Measurements from ENCODE around the gene ATF6.

Gene ATF6

DNA sequence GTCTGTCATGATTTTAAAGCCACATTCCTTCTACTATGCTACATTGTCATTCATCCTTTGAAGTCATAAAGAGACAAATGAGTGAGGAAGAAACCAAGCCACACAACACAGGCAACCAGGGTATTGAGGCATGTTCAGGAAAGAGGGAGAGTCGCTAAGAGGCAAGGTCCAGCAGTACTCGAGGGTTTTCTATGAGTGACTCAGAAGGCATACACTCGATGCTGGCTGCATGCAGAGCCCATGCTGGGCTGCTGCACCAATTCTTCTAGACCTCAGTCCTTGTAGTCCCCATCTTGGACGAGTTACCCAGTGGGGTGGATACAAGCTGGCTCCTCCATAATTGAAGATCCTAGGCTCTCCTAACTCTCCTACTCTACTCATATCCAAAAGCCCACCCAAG is 199.9 kb downstream of the ATF6 start:
- Histone ChIP-seq H3K9me3 (ENCODE audit: insufficient read depth, low read length) (0 out of 2 replicates have a peak, but pooled peaks cover 2% of the 10 kb centered on the region), H3K4me3 (ENCODE audit: insufficient read length, low read depth) (no peak overlapping the region), H3K4me1 (ENCODE audit: insufficient read depth, insufficient read length) (peaks cover 4% of the 10 kb centered on the region), H3K36me3 (ENCODE audit: insufficient read depth, insufficient read length, low read length) (no peaks in the 10 kb centered on the region), H3K27me3 (ENCODE audit: insufficient read depth, insufficient read length) (no peaks in the 10 kb centered on the region), H3K9ac (ENCODE audit: insufficient read length, low read depth) (no peak overlapping the region)
- no peak for DNase-seq (ENCODE audit: low read depth, low spot score)
- TF ChIP-seq SUZ12 (IDR thresholded peaks at IDR 0.05; ENCODE audit: extremely low read depth, insufficient read depth, insufficient read length) (no peak), ZNF274 (IDR thresholded peaks at IDR 0.05; ENCODE audit: low read depth, low read length) (no peak), YY1 (IDR thresholded peaks at IDR 0.05; ENCODE audit: insufficient read depth, insufficient read length) (no peak)

DNA sequence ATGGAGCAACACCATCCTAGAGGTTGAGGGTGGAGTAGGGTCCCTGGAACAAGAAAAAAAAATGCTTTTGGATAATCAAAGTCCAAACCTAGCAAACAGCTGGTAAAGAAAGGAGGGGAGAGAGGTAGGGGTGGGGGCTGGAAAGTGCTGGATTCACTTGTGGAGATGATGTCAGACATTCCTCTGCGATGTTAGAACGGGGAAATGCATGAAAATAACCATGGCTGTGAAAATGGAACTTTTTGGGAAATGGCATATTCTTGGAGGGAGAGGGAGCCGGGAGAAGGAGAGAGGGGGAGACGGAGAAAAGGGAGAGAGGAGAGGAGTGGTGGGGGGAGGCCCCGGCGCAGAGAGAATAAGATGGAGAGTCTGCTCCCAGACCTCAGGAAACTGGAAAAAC is 203.9 kb downstream of the ATF6 start:
- no peak for DNase-seq (ENCODE audit: low read depth, low spot score)
- Histone ChIP-seq H3K4me1 (ENCODE audit: insufficient read depth, insufficient read length) (peaks cover 12% of the 10 kb centered on the region), H3K9ac (ENCODE audit: insufficient read length, low read depth) (no peak overlapping the region), H3K27me3 (ENCODE audit: insufficient read depth, insufficient read length) (no peaks in the 10 kb centered on the region), H3K4me3 (ENCODE audit: insufficient read length, low read depth) (no peak overlapping the region), H3K36me3 (ENCODE audit: insufficient read depth, insufficient read length, low read length) (no peaks in the 10 kb centered on the region), H3K9me3 (ENCODE audit: insufficient read depth, low read length) (0 out of 2 replicates have a peak, but pooled peaks cover 4% of the 10 kb centered on the region)
- no peak for TF ChIP-seq YY1 (IDR thresholded peaks at IDR 0.05; ENCODE audit: insufficient read depth, insufficient read length)
- no peak for TF ChIP-seq ZNF274 (IDR thresholded peaks at IDR 0.05; ENCODE audit: low read depth, low read length)
- TF ChIP-seq SUZ12 (IDR thresholded peaks at IDR 0.05; ENCODE audit: extremely low read depth, insufficient read depth, insufficient read length), result no peak

DNA sequence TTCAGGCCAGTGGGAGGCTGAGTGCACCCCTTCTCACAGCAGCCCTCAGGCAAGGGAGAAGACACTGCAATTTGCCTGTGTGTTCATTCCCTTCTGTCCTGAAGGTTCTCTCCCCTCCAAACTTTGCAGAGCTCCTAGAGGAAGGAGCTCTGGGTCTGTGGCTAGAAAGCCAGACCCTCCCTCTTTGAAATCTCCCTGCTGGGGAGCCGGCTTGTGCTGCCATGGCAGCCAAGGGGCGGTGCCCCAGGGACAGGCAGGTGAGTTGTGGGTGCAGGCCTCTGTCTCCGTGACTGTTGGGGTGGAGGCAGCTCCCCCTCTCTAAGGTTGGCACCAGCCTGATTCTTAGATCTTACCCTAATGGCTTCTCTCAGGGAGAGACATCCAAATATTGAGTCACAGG is 204.5 kb downstream of the ATF6 start:
- no peaks in the 10 kb centered on the region for H3K36me3 ChIP-seq (ENCODE audit: insufficient read depth, insufficient read length, low read length)
- DNase-seq (ENCODE audit: low read depth, low spot score), result no peak
- no peaks in the 10 kb centered on the region for H3K27me3 ChIP-seq (ENCODE audit: insufficient read depth, insufficient read length)
- TF ChIP-seq SUZ12 (IDR thresholded peaks at IDR 0.05; ENCODE audit: extremely low read depth, insufficient read depth, insufficient read length), result no peak
- TF ChIP-seq ZNF274 (IDR thresholded peaks at IDR 0.05; ENCODE audit: low read depth, low read length), result no peak
- no peak for TF ChIP-seq YY1 (IDR thresholded peaks at IDR 0.05; ENCODE audit: insufficient read depth, insufficient read length)
- no peak overlapping the region for H3K9ac ChIP-seq (ENCODE audit: insufficient read length, low read depth)
- 0 out of 2 replicates have a peak, but pooled peaks cover 4% of the 10 kb centered on the region for H3K9me3 ChIP-seq (ENCODE audit: insufficient read depth, low read length)
- H3K4me3 ChIP-seq (ENCODE audit: insufficient read length, low read depth), result no peak overlapping the region
- peaks cover 12% of the 10 kb centered on the region for H3K4me1 ChIP-seq (ENCODE audit: insufficient read depth, insufficient read length)

GRCh38 chr1:161972828-161973227 is 206.7 kb downstream of the ATF6 start:
- DNase-seq (ENCODE audit: low read depth, low spot score), result no peak
- H3K9me3 ChIP-seq (ENCODE audit: insufficient read depth, low read length), result 0 out of 2 replicates have a peak, but pooled peaks cover 4% of the 10 kb centered on the region
- H3K36me3 ChIP-seq (ENCODE audit: insufficient read depth, insufficient read length, low read length), result no peaks in the 10 kb centered on the region
- no peak overlapping the region for H3K4me3 ChIP-seq (ENCODE audit: insufficient read length, low read depth)
- no peaks in the 10 kb centered on the region for H3K27me3 ChIP-seq (ENCODE audit: insufficient read depth, insufficient read length)
- no peak for TF ChIP-seq SUZ12 (IDR thresholded peaks at IDR 0.05; ENCODE audit: extremely low read depth, insufficient read depth, insufficient read length)
- no peak for TF ChIP-seq ZNF274 (IDR thresholded peaks at IDR 0.05; ENCODE audit: low read depth, low read length)
- no peak for TF ChIP-seq YY1 (IDR thresholded peaks at IDR 0.05; ENCODE audit: insufficient read depth, insufficient read length)
- H3K9ac ChIP-seq (ENCODE audit: insufficient read length, low read depth), result no peak overlapping the region
- peaks cover 12% of the 10 kb centered on the region for H3K4me1 ChIP-seq (ENCODE audit: insufficient read depth, insufficient read length)

GRCh38 chr1:161973924-161974845 is 208.1 kb downstream of the ATF6 start:
- DNase-seq (ENCODE audit: low read depth, low spot score), result no peak
- no peak for TF ChIP-seq SUZ12 (IDR thresholded peaks at IDR 0.05; ENCODE audit: extremely low read depth, insufficient read depth, insufficient read length)
- no peak for TF ChIP-seq YY1 (IDR thresholded peaks at IDR 0.05; ENCODE audit: insufficient read depth, insufficient read length)
- TF ChIP-seq ZNF274 (IDR thresholded peaks at IDR 0.05; ENCODE audit: low read depth, low read length), result no peak
- Histone ChIP-seq H3K36me3 (ENCODE audit: insufficient read depth, insufficient read length, low read length) (no peaks in the 10 kb centered on the region), H3K4me3 (ENCODE audit: insufficient read length, low read depth) (no peak overlapping the region), H3K9me3 (ENCODE audit: insufficient read depth, low read length) (0 out of 2 replicates have a peak, but pooled peaks cover 4% of the 10 kb centered on the region), H3K4me1 (ENCODE audit: insufficient read depth, insufficient read length) (peaks cover 12% of the 10 kb centered on the region), H3K9ac (ENCODE audit: insufficient read length, low read depth) (no peak overlapping the region), H3K27me3 (ENCODE audit: insufficient read depth, insufficient read length) (no peaks in the 10 kb centered on the region)

DNA sequence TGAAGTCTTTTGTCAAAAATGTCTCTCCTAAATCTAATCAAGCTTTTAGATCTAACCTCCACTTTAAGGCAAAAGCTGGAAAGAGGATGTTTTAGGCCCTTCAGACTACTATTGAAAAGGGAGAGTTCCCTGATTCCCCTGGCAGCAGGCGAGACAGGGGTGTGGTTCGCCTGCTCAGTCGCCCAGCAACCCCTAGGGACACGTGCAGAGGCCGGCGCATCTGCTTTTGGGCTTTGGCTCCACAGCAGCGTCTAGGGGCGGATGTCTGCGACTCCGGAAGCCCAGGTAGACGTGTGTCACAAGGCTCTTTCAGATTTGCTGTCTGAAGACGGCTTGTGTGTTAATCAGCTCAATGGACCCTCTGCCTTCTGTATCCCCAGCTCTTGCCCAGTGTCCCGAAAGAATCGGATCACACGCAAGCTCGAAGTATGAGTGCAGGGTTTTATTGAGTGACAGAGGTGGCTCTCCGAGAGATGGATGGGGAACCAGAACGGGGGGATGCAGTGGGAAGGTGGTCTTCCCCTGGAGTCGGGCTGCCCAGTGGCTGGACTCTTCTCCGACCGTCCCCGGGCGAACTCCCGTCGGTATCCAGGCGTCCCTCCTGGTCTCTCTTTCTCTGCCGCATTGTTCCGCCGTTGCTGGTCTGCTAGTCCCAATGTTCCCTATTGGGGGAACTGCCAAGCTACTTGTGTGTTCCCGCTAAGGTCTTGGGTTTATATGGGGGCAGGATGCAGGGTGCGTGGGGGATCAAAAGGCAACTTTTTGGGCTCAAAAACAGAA is 212.1 kb downstream of the ATF6 start:
- no peak for TF ChIP-seq SUZ12 (IDR thresholded peaks at IDR 0.05; ENCODE audit: extremely low read depth, insufficient read depth, insufficient read length)
- TF ChIP-seq YY1 (IDR thresholded peaks at IDR 0.05; ENCODE audit: insufficient read depth, insufficient read length), result no peak
- TF ChIP-seq ZNF274 (IDR thresholded peaks at IDR 0.05; ENCODE audit: low read depth, low read length), result no peak
- DNase-seq (ENCODE audit: low read depth, low spot score), result no peak
- no peaks in the 10 kb centered on the region for H3K9me3 ChIP-seq (ENCODE audit: insufficient read depth, low read length)

DNA sequence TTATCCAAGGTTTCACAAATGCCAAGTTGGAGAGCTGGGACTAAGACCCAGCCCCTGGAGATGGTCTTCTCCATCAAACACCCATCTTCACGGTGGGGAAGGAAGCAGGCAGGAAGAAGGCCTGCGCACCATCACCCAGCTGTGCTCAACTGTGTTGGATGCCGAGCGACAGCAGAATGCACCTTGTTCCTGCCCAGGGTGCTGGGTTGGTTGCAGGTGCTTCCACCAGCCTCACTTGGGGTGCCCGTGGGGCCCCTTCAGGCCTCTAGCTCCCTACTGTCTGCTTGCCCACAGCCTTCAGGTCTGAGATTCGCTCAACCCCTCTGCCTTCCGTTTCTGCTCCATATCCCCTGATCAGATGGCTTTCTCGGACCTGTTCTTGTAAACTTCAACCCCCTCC is 215.0 kb downstream of the ATF6 start:
- DNase-seq (ENCODE audit: low read depth, low spot score), result no peak
- no peak overlapping the region for H3K9ac ChIP-seq (ENCODE audit: insufficient read length, low read depth)
- H3K27me3 ChIP-seq (ENCODE audit: insufficient read depth, insufficient read length), result no peaks in the 10 kb centered on the region
- H3K9me3 ChIP-seq (ENCODE audit: insufficient read depth, low read length), result no peaks in the 10 kb centered on the region
- H3K36me3 ChIP-seq (ENCODE audit: insufficient read depth, insufficient read length, low read length), result no peaks in the 10 kb centered on the region
- H3K4me3 ChIP-seq (ENCODE audit: insufficient read length, low read depth), result no peak overlapping the region
- no peak for TF ChIP-seq YY1 (IDR thresholded peaks at IDR 0.05; ENCODE audit: insufficient read depth, insufficient read length)
- no peak for TF ChIP-seq ZNF274 (IDR thresholded peaks at IDR 0.05; ENCODE audit: low read depth, low read length)
- no peak for TF ChIP-seq SUZ12 (IDR thresholded peaks at IDR 0.05; ENCODE audit: extremely low read depth, insufficient read depth, insufficient read length)
- H3K4me1 ChIP-seq (ENCODE audit: insufficient read depth, insufficient read length), result peaks cover under 1% of the 10 kb centered on the region

More for the DNA sequence above, 212.1 kb downstream of the ATF6 start:
- no peak overlapping the region for H3K9ac ChIP-seq (ENCODE audit: insufficient read length, low read depth)
- H3K27me3 ChIP-seq (ENCODE audit: insufficient read depth, insufficient read length), result no peaks in the 10 kb centered on the region
- peaks cover 8% of the 10 kb centered on the region for H3K4me1 ChIP-seq (ENCODE audit: insufficient read depth, insufficient read length)
- H3K36me3 ChIP-seq (ENCODE audit: insufficient read depth, insufficient read length, low read length), result no peaks in the 10 kb centered on the region
- no peak overlapping the region for H3K4me3 ChIP-seq (ENCODE audit: insufficient read length, low read depth)
